Tibial nerve (tissue), 3 donors: ENCODE data around the gene COBL.

ENCODE experiments used
- POLR2A ChIP-seq, 2 donors: fragments of 450-650 bp; IDR thresholded peaks; one replicate each; pipeline ENCODE4 v1.6.1; 2017; ENCODE audit warnings: antibody characterized with exemption in 2 of 2, mild to moderate bottlenecking in 2 of 2, moderate library complexity in 2 of 2
- TF ChIP-seq, protein P1 (sequence below), 5 experiments: fragments of 200-600 bp in 3 of 5; fragments of 450-650 bp in 2 of 5; sonication (generic) in 3 of 5; IDR thresholded peaks; one replicate each; pipeline ENCODE4 v1.5.1; 2016 to 2019; ENCODE audit warnings: antibody characterized with exemption in 5 of 5, mild to moderate bottlenecking in 3 of 5, moderate library complexity in 2 of 5

DNA sequence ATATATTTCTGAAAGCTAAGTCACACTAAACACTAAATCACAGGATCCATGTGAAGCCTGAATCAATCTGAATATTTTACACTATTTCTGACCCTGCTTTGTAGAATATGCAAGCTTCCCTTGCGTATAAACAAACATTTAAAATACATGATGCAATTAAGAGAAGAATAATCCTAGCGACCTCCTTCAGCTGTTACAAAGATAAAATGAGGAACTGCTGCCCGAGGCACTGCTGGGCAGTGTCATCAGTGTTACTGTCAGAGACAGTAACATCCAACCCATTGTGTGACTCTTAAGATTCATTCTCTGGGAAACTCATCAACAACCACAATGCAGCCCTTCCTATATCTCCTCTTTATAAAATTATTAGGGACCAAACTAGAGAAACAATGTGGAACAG, 61.6 kb downstream of the COBL start:
- TF ChIP-seq, protein P1, sequence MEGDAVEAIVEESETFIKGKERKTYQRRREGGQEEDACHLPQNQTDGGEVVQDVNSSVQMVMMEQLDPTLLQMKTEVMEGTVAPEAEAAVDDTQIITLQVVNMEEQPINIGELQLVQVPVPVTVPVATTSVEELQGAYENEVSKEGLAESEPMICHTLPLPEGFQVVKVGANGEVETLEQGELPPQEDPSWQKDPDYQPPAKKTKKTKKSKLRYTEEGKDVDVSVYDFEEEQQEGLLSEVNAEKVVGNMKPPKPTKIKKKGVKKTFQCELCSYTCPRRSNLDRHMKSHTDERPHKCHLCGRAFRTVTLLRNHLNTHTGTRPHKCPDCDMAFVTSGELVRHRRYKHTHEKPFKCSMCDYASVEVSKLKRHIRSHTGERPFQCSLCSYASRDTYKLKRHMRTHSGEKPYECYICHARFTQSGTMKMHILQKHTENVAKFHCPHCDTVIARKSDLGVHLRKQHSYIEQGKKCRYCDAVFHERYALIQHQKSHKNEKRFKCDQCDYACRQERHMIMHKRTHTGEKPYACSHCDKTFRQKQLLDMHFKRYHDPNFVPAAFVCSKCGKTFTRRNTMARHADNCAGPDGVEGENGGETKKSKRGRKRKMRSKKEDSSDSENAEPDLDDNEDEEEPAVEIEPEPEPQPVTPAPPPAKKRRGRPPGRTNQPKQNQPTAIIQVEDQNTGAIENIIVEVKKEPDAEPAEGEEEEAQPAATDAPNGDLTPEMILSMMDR (IDR thresholded peaks at IDR 0.05), result no peak
- TF ChIP-seq POLR2A (IDR thresholded peaks at IDR 0.05), result no peak
